CD14-positive monocyte (primary cell): ENCODE results near the gene MIPOL1. TPM values are rescaled to one million over a fixed set of nuclear protein-coding genes. Genes with fewer than 3 reads are reported as not detected.

ENCODE experiments used
- DNase-seq, 3 donors: peaks; one replicate each; pipeline ENCODE4 v3.0.0-alpha.2; 2011 to 2022
- H2AFZ ChIP-seq: 2 replicates; pipeline ENCODE4 v1.6.0; 2012; ENCODE audit warnings: mild to moderate bottlenecking, low read depth, low read length, inconsistent platforms; ENCODE audit not compliant: insufficient read depth, poor library complexity, severe bottlenecking
- H3K27ac ChIP-seq, 2 donors: 1 replicate in 1 of 2; 2 replicates in 1 of 2; pipeline ENCODE4 v1.5.1; 2012 to 2013; ENCODE audit warnings: low read length in 2 of 2, control low read depth in 1 of 2, inconsistent platforms in 1 of 2, low read depth in 1 of 2, mild to moderate bottlenecking in 1 of 2
- H3K27me3 ChIP-seq, 2 donors: one replicate each; pipeline versions ENCODE4 v1.6.0 to v1.6.1; 2011 to 2013; ENCODE audit warnings: low read length in 2 of 2; ENCODE audit not compliant: control insufficient read depth in 2 of 2, insufficient read depth in 2 of 2
- H3K36me3 ChIP-seq, 2 donors: replicated peaks in 1 of 2; 1 replicate in 1 of 2; 2 replicates in 1 of 2; pipeline versions ENCODE4 v1.5.1 to v1.6.1; 2012 to 2013; ENCODE audit warnings: low read length in 2 of 2, control low read depth in 1 of 2, inconsistent platforms in 1 of 2, mild to moderate bottlenecking in 1 of 2; ENCODE audit not compliant: insufficient read depth in 2 of 2, control insufficient read depth in 1 of 2
- H3K4me1 ChIP-seq, 2 donors: 1 replicate in 1 of 2; 2 replicates in 1 of 2; pipeline versions ENCODE4 v1.5.1 to v1.6.1; 2012 to 2013; ENCODE audit warnings: low read length in 2 of 2, control low read depth in 1 of 2, inconsistent platforms in 1 of 2, mild to moderate bottlenecking in 1 of 2, moderate library complexity in 1 of 2; ENCODE audit not compliant: insufficient read depth in 2 of 2, control insufficient read depth in 1 of 2
- H3K4me2 ChIP-seq: replicated peaks from 2 replicates; pipeline ENCODE3; 2012; ENCODE audit warnings: low read length, moderate library complexity, mild to moderate bottlenecking; ENCODE audit not compliant: poor library complexity, severe bottlenecking; ENCODE audit errors: extremely low read depth
- H3K4me3 ChIP-seq, 3 experiments: fragments of 200-600 bp in 1 of 3; sonication (generic) in 1 of 3; replicated peaks in 1 of 3; 1 replicate in 2 of 3; 2 replicates in 1 of 3; pipeline ENCODE4 v1.5.1; 2011 to 2013; ENCODE audit warnings: low read length in 3 of 3, mild to moderate bottlenecking in 3 of 3, control low read depth in 2 of 3, low read depth in 2 of 3, inconsistent platforms in 1 of 3, moderate library complexity in 1 of 3
- H3K79me2 ChIP-seq: 2 replicates; pipeline ENCODE4 v1.6.0; 2012; ENCODE audit warnings: mild to moderate bottlenecking, control low read depth, inconsistent platforms, low read length, moderate library complexity; ENCODE audit not compliant: insufficient read depth
- H3K9ac ChIP-seq: 2 replicates; pipeline ENCODE4 v1.6.0; 2017; ENCODE audit warnings: low read length, mild to moderate bottlenecking; ENCODE audit not compliant: insufficient read depth, poor library complexity, severe bottlenecking
- H3K9me3 ChIP-seq, 2 donors: replicated peaks in 1 of 2; 1 replicate in 1 of 2; 2 replicates in 1 of 2; pipeline versions ENCODE4 v1.5.1 to v1.6.1; 2012 to 2013; ENCODE audit warnings: low read length in 2 of 2, control low read depth in 1 of 2; ENCODE audit not compliant: control insufficient read depth in 1 of 2, insufficient read depth in 1 of 2
- H4K20me1 ChIP-seq: 2 replicates; pipeline ENCODE4 v1.6.0; 2012; ENCODE audit warnings: mild to moderate bottlenecking, low read length, control low read depth, moderate library complexity; ENCODE audit not compliant: insufficient read depth
- H3K27ac Mint-ChIP-seq, 7 donors: one replicate each; pipeline ENCODE4 v1.8.0; 2020; ENCODE audit warnings: mild to moderate bottlenecking in 7 of 7, mixed read lengths in 7 of 7, moderate library complexity in 6 of 7, inconsistent platforms in 2 of 7
- H3K27me3 Mint-ChIP-seq, 3 donors: one replicate each; pipeline ENCODE4 v1.8.0; 2021 to 2022; ENCODE audit warnings: low read depth in 3 of 3, mild to moderate bottlenecking in 3 of 3, mixed read lengths in 3 of 3, moderate library complexity in 3 of 3, inconsistent platforms in 1 of 3
- H3K36me3 Mint-ChIP-seq, 2 donors: one replicate each; pipeline ENCODE4 v1.8.0; 2020; ENCODE audit warnings: mixed read lengths in 2 of 2, inconsistent platforms in 1 of 2, mild to moderate bottlenecking in 1 of 2
- H3K4me1 Mint-ChIP-seq: one replicate; pipeline ENCODE4 v1.8.0; 2020; ENCODE audit warnings: mild to moderate bottlenecking, mixed read lengths
- H3K4me3 Mint-ChIP-seq, 2 donors: one replicate each; pipeline ENCODE4 v1.8.0; 2020; ENCODE audit warnings: mild to moderate bottlenecking in 2 of 2, mixed read lengths in 2 of 2, moderate library complexity in 1 of 2
- H3K9me3 Mint-ChIP-seq, 7 donors: one replicate each; pipeline ENCODE4 v1.8.0; 2020 to 2022; ENCODE audit warnings: mixed read lengths in 7 of 7, mild to moderate bottlenecking in 6 of 7, moderate library complexity in 6 of 7, inconsistent platforms in 2 of 7
- CTCF ChIP-seq: fragments of 200-600 bp; IDR thresholded peaks from one replicate; pipeline ENCODE4 v1.8.0; 2022; ENCODE audit warnings: antibody characterized with exemption, mild to moderate bottlenecking
- WGBS: methylation state at CpG from one replicate; pipeline ENCODE4 v1.1.5; 2013; ENCODE audit warnings: missing lambda C conversion rate; ENCODE audit not compliant: insufficient coverage; 5-methylcytosine and 5-hydroxymethylcytosine counted together
- intact Hi-C, 2 donors: fragments of 100-400 bp; cut with micrococcal nuclease; formaldehyde crosslinking; loops; one replicate each; pipeline versions ENCODE4 v1.15.0 to v1.15.1; 2023
- polyA plus RNA-seq, 3 donors: library from polyadenylated mRNA; depleted of rRNA in 1 of 3; unstranded in 2 of 3; stranded (reverse) in 1 of 3; fragments of 300-500 nt in 2 of 3; fragments of >200 nt in 1 of 3; fragmentation: Illumina TruSeq in 2 of 3; gene quantifications; 1 replicate in 2 of 3; 2 replicates in 1 of 3; pipeline ENCODE4 v1.2.3, GENCODE V29; 2012 to 2021

MIPOL1 gene
- polyA plus RNA-seq, 3 donors, result not detected

DNA sequence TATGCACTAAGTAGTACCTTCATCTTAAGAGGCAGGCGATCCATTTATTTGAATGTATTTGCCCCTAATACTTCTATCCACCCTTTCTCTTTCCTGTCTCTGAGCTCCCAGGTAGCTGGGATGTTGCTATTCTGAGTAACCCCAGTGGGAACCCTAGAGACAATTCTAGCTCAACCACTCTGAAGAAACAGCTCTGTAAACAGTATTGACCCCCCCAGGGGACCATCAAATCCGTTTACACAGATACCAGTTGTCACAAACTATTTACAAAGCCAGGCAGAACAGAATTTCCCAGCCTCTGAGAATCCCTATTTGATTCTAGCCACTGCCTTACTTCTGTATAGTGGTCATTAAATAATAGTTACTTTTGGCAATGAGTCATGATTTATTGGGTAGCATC is 64.9 kb downstream of the MIPOL1 start:
- no peak overlapping the region for H3K27ac Mint-ChIP-seq
- Histone ChIP-seq H3K4me1 (no peaks in the 10 kb centered on the region), H3K27me3 (no peaks in the 10 kb centered on the region), H3K4me3 (no peak overlapping the region), H2AFZ (no peak overlapping the region), H3K9ac (no peak overlapping the region), H4K20me1 (no peaks in the 10 kb centered on the region), H3K36me3 (no peaks in the 10 kb centered on the region), H3K79me2 (no peaks in the 10 kb centered on the region), H3K4me2 (no peak overlapping the region), H3K9me3 (no peaks in the 10 kb centered on the region), H3K27ac (no peak overlapping the region)
- peaks cover 0 to 2% (median 0%) of the 10 kb centered on the region in 7 donors for H3K9me3 Mint-ChIP-seq
- no peaks in the 10 kb centered on the region for H3K36me3 Mint-ChIP-seq
- DNase-seq, result no peak
- peaks cover 0 to 3% (median 0%) of the 10 kb centered on the region in 3 donors for H3K27me3 Mint-ChIP-seq
- no peak for TF ChIP-seq CTCF
- H3K4me1 Mint-ChIP-seq, result no peaks in the 10 kb centered on the region
- H3K4me3 Mint-ChIP-seq, result no peak overlapping the region
- WGBS, result 86% methylated on average over 2 of the region's 2 CpGs
- intact Hi-C loops, result no loop called here

GRCh38 chr14:37263656-37264236 is 66.0 kb downstream of the MIPOL1 start:
- H3K27ac Mint-ChIP-seq, result no peak overlapping the region

More at GRCh38 chr14:37263656-37264236, 66.0 kb downstream of the MIPOL1 start:
- no peak overlapping the region for H2AFZ ChIP-seq
- H3K4me3 ChIP-seq, result no peak overlapping the region
- Mint-ChIP-seq H3K4me1 (no peaks in the 10 kb centered on the region), H3K27me3 (peaks cover 0 to 3% (median 0%) of the 10 kb centered on the region in 3 donors), H3K9me3 (peaks cover 0 to 2% (median 0%) of the 10 kb centered on the region in 7 donors), H3K4me3 (no peak overlapping the region), H3K36me3 (no peaks in the 10 kb centered on the region)
- TF ChIP-seq CTCF, result no peak
- no peak overlapping the region for H3K9ac ChIP-seq
- H3K27ac ChIP-seq, result no peak overlapping the region
- intact Hi-C loops, result no loop called here
- no peaks in the 10 kb centered on the region for H4K20me1 ChIP-seq
- H3K79me2 ChIP-seq, result no peaks in the 10 kb centered on the region
- no CpG with 5 or more reads among the region's 3 CpGs for WGBS
- no peak for DNase-seq
- no peaks in the 10 kb centered on the region for H3K9me3 ChIP-seq
- H3K4me2 ChIP-seq, result no peak overlapping the region
- H3K36me3 ChIP-seq, result no peaks in the 10 kb centered on the region
- no peaks in the 10 kb centered on the region for H3K27me3 ChIP-seq
- no peaks in the 10 kb centered on the region for H3K4me1 ChIP-seq
